GM23248 (cell line): ENCODE results near the gene FAM229A.
"Not testable (repeated sequence)": the region's sequence is repeated elsewhere in the genome, so short reads cannot be mapped to it uniquely, and the experiment has no call there.

ENCODE experiments used
- EZH2 ChIP-seq: fragments of 200-600 bp; sonication (generic); IDR thresholded peaks from 2 replicates; pipeline ENCODE4 v1.6.1; 2018; ENCODE audit warnings: antibody characterized with exemption, mild to moderate bottlenecking; ENCODE audit not compliant: insufficient read depth, poor library complexity, severe bottlenecking
- EZH2phosphoT487 ChIP-seq: fragments of 200-600 bp; sonication (generic); IDR thresholded peaks from 2 replicates; pipeline ENCODE4 v1.6.1; 2018; ENCODE audit warnings: antibody characterized with exemption, moderate library complexity, mild to moderate bottlenecking, low read depth; ENCODE audit not compliant: insufficient read depth

DNA sequence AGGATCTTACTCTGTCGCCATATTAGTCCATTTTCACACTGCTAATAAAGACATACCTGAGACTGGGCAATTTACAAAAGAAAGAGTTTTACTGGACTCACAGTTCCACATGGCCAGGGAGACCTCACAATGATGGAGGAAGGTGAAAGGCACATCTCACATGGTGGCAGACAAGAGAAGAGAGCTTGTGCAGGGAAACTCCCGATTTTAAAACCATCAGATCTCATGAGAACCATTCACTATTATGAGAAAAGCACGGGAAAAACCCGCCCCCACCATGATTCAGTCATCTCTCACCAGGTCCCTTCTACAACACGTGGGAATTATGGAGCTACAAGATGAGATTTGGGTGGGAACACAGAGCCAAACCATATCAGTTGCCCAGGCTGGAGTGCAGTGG is 34.2 kb upstream of the FAM229A start:
- not testable (repeated sequence) for TF ChIP-seq EZH2phosphoT487, EZH2
